ENCODE measurements around the gene ABHD15.

DNA sequence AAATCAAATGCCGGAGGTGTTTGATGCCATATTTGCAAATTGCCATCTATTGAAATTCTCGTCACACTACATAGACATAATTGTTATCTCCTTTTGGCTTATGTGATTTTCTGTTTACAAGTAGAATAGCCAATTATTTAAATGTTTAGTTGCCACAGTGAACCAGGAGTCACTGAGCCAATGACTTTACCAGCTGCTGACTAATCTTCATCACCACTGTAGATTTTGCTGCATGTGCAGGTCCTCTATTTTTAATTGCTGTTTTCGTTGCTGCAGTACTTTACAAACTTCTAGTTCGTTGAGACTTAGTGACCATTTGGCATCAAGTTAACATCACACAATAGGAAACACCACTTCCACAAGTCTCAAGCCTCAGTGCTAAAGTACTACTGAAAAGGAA lies 22.8 kb downstream of the ABHD15 start:
- TF ChIP-seq EZH2 (IDR thresholded peaks at IDR 0.05; ENCODE audit: borderline replicate concordance, insufficient read depth, low read depth, low read length, poor library complexity, severe bottlenecking) (no peak), CTCF (IDR thresholded peaks at IDR 0.05) (no peak)

All from B cell (primary cell).